ENCODE measurements around the gene ADGRL3. TPM values are rescaled to one million over a fixed set of nuclear protein-coding genes. Genes with fewer than 3 reads are reported as not detected.

ADGRL3 gene
- total and polyA plus RNA-seq, 2 donors (not counting 1 experiment from before 2014, with no cell fraction given), result under 0.01 to 0.05 TPM

- H3K4me1 ChIP-seq (ENCODE audit: control insufficient read depth, extremely low read depth, insufficient read depth, low read length), result no peaks in the 10 kb centered on the region
These were observed 818.4 kb downstream of the ADGRL3 start for GRCh38 chr4:62018537-62018936.

GRCh38 chr4:62023633-62024032, 823.5 kb downstream of the ADGRL3 start:
- H3K79me2 ChIP-seq (ENCODE audit: control insufficient read depth, insufficient read depth, low read length), result no peaks in the 10 kb centered on the region
- H3K36me3 ChIP-seq (ENCODE audit: control insufficient read depth, insufficient read depth, low read length), result no peaks in the 10 kb centered on the region
- no peak overlapping the region for H2AFZ ChIP-seq (ENCODE audit: low read length)
- no peaks in the 10 kb centered on the region for H4K20me1 ChIP-seq (ENCODE audit: control insufficient read depth, extremely low read depth, insufficient read depth, low read length)
- no peak overlapping the region for H3K4me2 ChIP-seq (ENCODE audit: extremely low read depth, insufficient read depth, low read length)
- no peaks in the 10 kb centered on the region for H3K27me3 ChIP-seq (ENCODE audit: control insufficient read depth, insufficient read depth, low read length)
- no peaks in the 10 kb centered on the region for H3K4me1 ChIP-seq (ENCODE audit: control insufficient read depth, extremely low read depth, insufficient read depth, low read length)
- no peak overlapping the region for H3K9ac ChIP-seq (ENCODE audit: insufficient read depth, low read length)
- H3K4me3 ChIP-seq (replicated peaks in 1 of 4; ENCODE audit: control extremely low read depth in 1 of 4, insufficient read depth in 1 of 4, low read depth in 3 of 4, low read length in 4 of 4), result no peak overlapping the region
- no peak for DNase-seq (ENCODE audit: low read depth in 2 of 2)
- no peak overlapping the region for H3K27ac ChIP-seq (ENCODE audit: insufficient read depth, low read length)
- TF ChIP-seq CTCF (conservative IDR thresholded peaks at IDR 0.05 in 1 of 2, IDR thresholded peaks at IDR 0.05 in 1 of 2; ENCODE audit: low read depth in 1 of 2, low read length in 2 of 2) (no peak), EZH2 (IDR thresholded peaks at IDR 0.05; ENCODE audit: low read length, missing control alignments) (no peak)
- no peaks in the 10 kb centered on the region for H3K9me3 ChIP-seq (ENCODE audit: control insufficient read depth, insufficient read depth, low read depth, low read length)

More at GRCh38 chr4:62018537-62018936, 818.4 kb downstream of the ADGRL3 start:
- Histone ChIP-seq H4K20me1 (ENCODE audit: control insufficient read depth, extremely low read depth, insufficient read depth, low read length) (no peaks in the 10 kb centered on the region), H3K9ac (ENCODE audit: insufficient read depth, low read length) (no peak overlapping the region), H3K36me3 (ENCODE audit: control insufficient read depth, insufficient read depth, low read length) (no peaks in the 10 kb centered on the region), H3K27me3 (ENCODE audit: control insufficient read depth, insufficient read depth, low read length) (no peaks in the 10 kb centered on the region), H2AFZ (ENCODE audit: low read length) (no peak overlapping the region), H3K27ac (ENCODE audit: insufficient read depth, low read length) (no peak overlapping the region), H3K9me3 (ENCODE audit: control insufficient read depth, insufficient read depth, low read depth, low read length) (no peaks in the 10 kb centered on the region), H3K4me3 (replicated peaks in 1 of 4; ENCODE audit: control extremely low read depth in 1 of 4, insufficient read depth in 1 of 4, low read depth in 3 of 4, low read length in 4 of 4) (no peak overlapping the region), H3K79me2 (ENCODE audit: control insufficient read depth, insufficient read depth, low read length) (no peaks in the 10 kb centered on the region), H3K4me2 (ENCODE audit: extremely low read depth, insufficient read depth, low read length) (no peak overlapping the region)
- DNase-seq (ENCODE audit: low read depth in 2 of 2), result no peak
- TF ChIP-seq EZH2 (IDR thresholded peaks at IDR 0.05; ENCODE audit: low read length, missing control alignments), result no peak
- no peak for TF ChIP-seq CTCF (conservative IDR thresholded peaks at IDR 0.05 in 1 of 2, IDR thresholded peaks at IDR 0.05 in 1 of 2; ENCODE audit: low read depth in 1 of 2, low read length in 2 of 2)

GRCh38 chr4:62028745-62029144, 828.6 kb downstream of the ADGRL3 start:
- no peaks in the 10 kb centered on the region for H3K27me3 ChIP-seq (ENCODE audit: control insufficient read depth, insufficient read depth, low read length)
- no peaks in the 10 kb centered on the region for H3K36me3 ChIP-seq (ENCODE audit: control insufficient read depth, insufficient read depth, low read length)
- no peak for DNase-seq (ENCODE audit: low read depth in 2 of 2)
- no peak for TF ChIP-seq CTCF (conservative IDR thresholded peaks at IDR 0.05 in 1 of 2, IDR thresholded peaks at IDR 0.05 in 1 of 2; ENCODE audit: low read depth in 1 of 2, low read length in 2 of 2)
- no peak for TF ChIP-seq EZH2 (IDR thresholded peaks at IDR 0.05; ENCODE audit: low read length, missing control alignments)
- H4K20me1 ChIP-seq (ENCODE audit: control insufficient read depth, extremely low read depth, insufficient read depth, low read length), result no peaks in the 10 kb centered on the region
- no peaks in the 10 kb centered on the region for H3K79me2 ChIP-seq (ENCODE audit: control insufficient read depth, insufficient read depth, low read length)
- no peak overlapping the region for H2AFZ ChIP-seq (ENCODE audit: low read length)
- no peak overlapping the region for H3K27ac ChIP-seq (ENCODE audit: insufficient read depth, low read length)
- H3K4me2 ChIP-seq (ENCODE audit: extremely low read depth, insufficient read depth, low read length), result no peak overlapping the region
- no peaks in the 10 kb centered on the region for H3K9me3 ChIP-seq (ENCODE audit: control insufficient read depth, insufficient read depth, low read depth, low read length)
- no peak overlapping the region for H3K9ac ChIP-seq (ENCODE audit: insufficient read depth, low read length)
- no peak overlapping the region for H3K4me3 ChIP-seq (replicated peaks in 1 of 4; ENCODE audit: control extremely low read depth in 1 of 4, insufficient read depth in 1 of 4, low read depth in 3 of 4, low read length in 4 of 4)
- H3K4me1 ChIP-seq (ENCODE audit: control insufficient read depth, extremely low read depth, insufficient read depth, low read length), result no peaks in the 10 kb centered on the region
